NCI-H2081 treated with DMSO at 0.1 percent for 48 hours (cell line): ENCODE measurements around the gene FGF7.
"Not testable (repeated sequence)": the region's sequence is repeated elsewhere in the genome, so short reads cannot be mapped to it uniquely, and the experiment has no call there.

ENCODE experiments used
- DNase-seq: peaks from one replicate; lab custom pipeline; 2025; lab: John Stamatoyannopoulos, UW

The FGF7 gene

GRCh38 chr15:49495993-49496753, 73.1 kb downstream of the FGF7 start:
- DNase-seq: no peak

DNA sequence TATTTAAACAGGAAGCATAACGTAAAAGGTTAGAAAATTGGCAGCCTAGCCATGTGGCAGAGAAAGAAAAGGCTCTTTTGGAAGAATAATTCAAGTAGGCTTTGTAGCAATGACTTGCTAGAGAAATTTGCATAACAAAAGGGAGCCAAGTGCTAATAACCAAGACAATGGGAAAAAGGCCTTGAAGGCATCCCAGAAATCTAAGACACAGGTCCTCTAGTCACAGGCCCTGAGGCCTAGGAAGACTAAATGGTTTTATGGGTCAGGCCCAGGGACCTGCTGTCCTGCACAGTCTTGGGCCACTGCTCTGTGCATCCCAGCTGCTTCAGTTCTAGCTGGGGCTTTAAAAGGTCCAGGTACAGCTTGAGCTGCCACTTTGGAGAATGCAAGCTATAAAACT, 78.5 kb downstream of the FGF7 start:
- DNase-seq: no peak

DNA sequence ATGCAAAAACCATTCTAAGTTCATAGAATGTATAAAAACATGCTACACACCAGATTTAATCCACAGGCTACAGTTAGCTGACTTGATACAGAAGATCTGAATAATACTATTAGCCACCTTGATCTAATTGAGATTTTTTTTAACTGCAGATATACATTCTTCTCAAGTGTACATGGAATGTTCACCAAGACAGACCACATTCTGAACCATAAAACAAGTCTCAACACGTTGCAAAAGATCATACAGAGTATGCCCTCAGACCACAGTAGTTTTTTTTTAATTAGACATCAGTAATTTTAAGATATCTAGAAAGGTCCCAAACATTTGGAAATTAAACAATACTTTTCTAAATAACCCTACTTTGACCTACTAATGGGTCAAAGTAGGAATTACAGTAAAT, 83.3 kb downstream of the FGF7 start:
- no peak for DNase-seq

DNA sequence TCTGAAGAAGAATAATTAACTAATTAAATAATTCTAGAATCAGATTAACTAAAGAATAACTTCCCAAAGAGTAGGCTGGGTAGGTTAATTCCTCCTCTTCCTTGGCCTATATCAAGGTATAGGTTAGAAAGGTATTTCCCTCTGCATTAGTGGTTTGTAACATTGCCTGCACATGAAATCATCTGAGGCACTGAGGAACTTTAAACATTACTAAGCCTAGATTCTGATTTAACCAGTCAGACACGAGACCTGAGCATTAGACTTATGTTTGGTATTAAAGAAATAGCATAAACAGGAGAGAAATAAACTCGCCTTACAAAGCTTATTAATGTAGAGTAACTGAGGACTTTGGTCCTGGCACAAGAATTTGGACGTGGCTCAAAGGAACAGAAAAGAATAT, 84.2 kb downstream of the FGF7 start:
- no peak for DNase-seq

DNA sequence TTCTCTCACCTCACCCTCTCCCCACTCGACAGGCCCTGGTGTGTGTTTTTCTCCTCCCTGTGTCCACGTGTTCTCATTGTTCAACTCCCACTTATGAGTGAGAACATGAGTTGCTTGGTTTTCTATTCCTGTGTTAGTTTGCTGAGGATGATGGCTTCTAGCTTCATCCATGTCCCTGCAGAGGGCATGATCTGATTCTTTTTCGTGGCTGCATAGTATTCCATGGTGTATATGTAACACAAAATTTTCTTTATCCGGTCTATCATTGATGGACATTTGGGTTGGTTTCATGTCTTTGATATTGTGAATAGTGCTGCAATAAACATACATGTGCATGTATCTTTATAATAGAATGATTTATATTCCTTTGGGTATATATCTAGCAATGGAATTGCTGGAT, 89.7 kb downstream of the FGF7 start:
- DNase-seq: not testable (repeated sequence)

DNA sequence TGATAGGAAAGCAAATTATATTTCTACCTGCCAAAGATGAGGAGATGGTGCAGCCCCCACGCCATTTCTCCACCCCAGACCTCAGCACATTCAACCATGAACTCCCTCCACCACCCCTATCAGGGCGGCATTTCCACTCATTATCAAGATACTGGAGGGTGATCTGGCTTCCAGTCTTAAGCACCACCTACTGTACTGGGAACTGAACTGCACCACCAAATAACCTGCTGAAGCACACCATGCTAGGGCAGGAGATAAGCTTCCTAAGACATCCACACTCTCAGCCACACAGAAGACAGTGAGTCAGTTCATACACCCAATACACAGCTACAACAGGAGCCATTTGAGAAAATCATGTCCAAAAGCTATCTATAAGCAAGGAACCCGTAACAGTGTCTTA, 98.8 kb downstream of the FGF7 start:
- no peak for DNase-seq

DNA sequence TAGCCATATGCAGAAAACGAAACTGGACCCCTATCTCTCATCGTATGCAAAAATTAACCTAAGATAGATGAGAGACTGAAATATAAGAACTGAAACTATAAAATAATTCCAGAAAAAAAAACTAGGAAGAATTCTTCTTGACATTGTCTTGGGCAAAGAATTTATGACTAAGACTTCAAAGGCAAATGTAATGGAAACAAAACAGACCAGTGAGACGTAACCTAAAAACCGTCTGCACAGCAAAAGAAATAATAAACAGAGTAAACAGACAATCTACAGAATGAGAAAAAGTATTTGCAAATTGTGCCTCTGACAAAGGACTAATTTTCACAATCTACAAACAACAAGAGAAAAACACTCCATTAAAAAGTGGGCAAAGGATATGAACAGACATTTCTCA, 105.2 kb downstream of the FGF7 start:
- DNase-seq: no peak

DNA sequence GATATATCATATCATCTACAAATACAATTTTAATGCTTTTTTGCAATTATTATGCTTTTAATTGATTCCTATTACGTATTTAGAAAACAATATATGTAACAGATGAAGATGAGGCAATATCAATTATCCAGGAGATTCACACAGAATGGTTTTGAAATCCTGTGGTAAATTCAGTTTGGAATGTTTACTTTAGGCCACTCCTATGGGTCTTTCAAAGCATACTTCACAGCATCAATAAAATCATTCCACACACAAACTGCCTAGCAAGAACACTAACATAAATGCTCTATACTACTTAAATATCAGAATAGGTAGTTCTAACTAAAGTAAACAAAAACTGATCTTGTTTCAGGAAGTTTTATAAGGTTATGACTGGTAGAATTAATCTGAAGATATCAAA, 107.0 kb downstream of the FGF7 start:
- DNase-seq: no peak
